Mesenchymal stem cell (in vitro differentiated cells and primary cell): ENCODE results near the gene SH3TC1.

Source experiments
- DNase-seq: peaks from one replicate; pipeline ENCODE4 v3.0.0-alpha.2; 2013
- H2AFZ ChIP-seq: one replicate; pipeline ENCODE4 v1.6.1; 2013; ENCODE audit warnings: low read depth, mild to moderate bottlenecking, control low read depth, inconsistent platforms, low read length, moderate library complexity
- H2AK5ac ChIP-seq: 2 replicates; pipeline ENCODE4 v1.6.1; 2013; ENCODE audit warnings: low read length, moderate library complexity, mild to moderate bottlenecking, inconsistent platforms; ENCODE audit not compliant: severe bottlenecking
- H2BK120ac ChIP-seq: one replicate; pipeline ENCODE4 v1.6.1; 2013; ENCODE audit warnings: low read depth, mild to moderate bottlenecking, inconsistent platforms, low read length, moderate library complexity
- H2BK12ac ChIP-seq, 2 experiments: one replicate each; pipeline ENCODE4 v1.6.1; 2013; ENCODE audit warnings: inconsistent platforms in 2 of 2, low read length in 2 of 2, mild to moderate bottlenecking in 2 of 2, moderate library complexity in 2 of 2, control low read depth in 1 of 2
- H2BK15ac ChIP-seq: one replicate; pipeline ENCODE4 v1.6.1; 2013; ENCODE audit warnings: mild to moderate bottlenecking, low read depth, inconsistent platforms; ENCODE audit not compliant: poor library complexity, severe bottlenecking
- H2BK5ac ChIP-seq: 2 replicates; pipeline ENCODE4 v1.6.1; 2013; ENCODE audit warnings: low read depth, mild to moderate bottlenecking, low read length, control low read depth, inconsistent platforms; ENCODE audit not compliant: poor library complexity, severe bottlenecking
- H3K14ac ChIP-seq, 2 experiments: one replicate each; pipeline ENCODE4 v1.6.1; 2013; ENCODE audit warnings: inconsistent platforms in 2 of 2, low read length in 2 of 2, control low read depth in 1 of 2, mild to moderate bottlenecking in 1 of 2, moderate library complexity in 1 of 2
- H3K18ac ChIP-seq, 2 experiments: one replicate each; pipeline ENCODE4 v1.6.1; 2013; ENCODE audit warnings: inconsistent platforms in 2 of 2, low read length in 2 of 2, control low read depth in 1 of 2, low read depth in 1 of 2, mild to moderate bottlenecking in 1 of 2
- H3K23ac ChIP-seq, 2 experiments: one replicate each; pipeline ENCODE4 v1.6.1; 2013; ENCODE audit warnings: inconsistent platforms in 2 of 2, low read length in 2 of 2, mild to moderate bottlenecking in 2 of 2, moderate library complexity in 2 of 2, control low read depth in 1 of 2
- H3K27ac ChIP-seq: 2 replicates; pipeline ENCODE4 v1.5.1; 2013; ENCODE audit warnings: mild to moderate bottlenecking, moderate library complexity, low read length, control low read depth, inconsistent platforms; ENCODE audit not compliant: poor library complexity, severe bottlenecking
- H3K27me3 ChIP-seq, 2 experiments: 2 replicates each; pipeline versions ENCODE4 v1.6.1 to v1.7.0; 2013; ENCODE audit warnings: low read length in 2 of 2, mild to moderate bottlenecking in 2 of 2, moderate library complexity in 2 of 2, control low read depth in 1 of 2, inconsistent platforms in 1 of 2; ENCODE audit not compliant: control insufficient read depth in 1 of 2, insufficient read depth in 1 of 2
- H3K36me3 ChIP-seq, 2 experiments: 2 replicates each; pipeline versions ENCODE4 v1.6.1 to v1.7.0; 2013; ENCODE audit warnings: low read length in 2 of 2, control low read depth in 1 of 2, inconsistent platforms in 1 of 2, low read depth in 1 of 2, mild to moderate bottlenecking in 1 of 2; ENCODE audit not compliant: insufficient read depth in 2 of 2, control insufficient read depth in 1 of 2
- H3K4ac ChIP-seq, 2 experiments: one replicate each; pipeline ENCODE4 v1.6.1; 2013; ENCODE audit warnings: inconsistent platforms in 2 of 2, low read length in 2 of 2, mild to moderate bottlenecking in 2 of 2, moderate library complexity in 2 of 2, control low read depth in 1 of 2, low read depth in 1 of 2
- H3K4me1 ChIP-seq: 2 replicates; pipeline ENCODE4 v1.6.1; 2013; ENCODE audit warnings: low read depth, low read length, control low read depth; ENCODE audit not compliant: control insufficient read depth, insufficient read depth
- H3K4me2 ChIP-seq: 2 replicates; pipeline ENCODE4 v1.6.1; 2013; ENCODE audit warnings: low read length, mild to moderate bottlenecking, inconsistent platforms; ENCODE audit not compliant: poor library complexity, severe bottlenecking
- H3K4me3 ChIP-seq, 2 experiments: 2 replicates each; pipeline versions ENCODE4 v1.5.1 to v1.7.0; 2013; ENCODE audit warnings: low read length in 2 of 2, mild to moderate bottlenecking in 2 of 2, control low read depth in 1 of 2, low read depth in 1 of 2; ENCODE audit not compliant: insufficient read depth in 1 of 2
- H3K79me1 ChIP-seq: replicated peaks from 2 replicates; pipeline ENCODE4 v1.6.1; 2013; ENCODE audit warnings: mild to moderate bottlenecking, control low read depth, low read length, inconsistent platforms; ENCODE audit not compliant: poor library complexity, severe bottlenecking
- H3K9ac ChIP-seq: 2 replicates; pipeline ENCODE4 v1.7.0; 2013; ENCODE audit warnings: mild to moderate bottlenecking, low read length, moderate library complexity
- H3K9me3 ChIP-seq: 2 replicates; pipeline ENCODE4 v1.7.0; 2013; ENCODE audit warnings: mild to moderate bottlenecking, low read length; ENCODE audit not compliant: control insufficient read depth
- H4K8ac ChIP-seq: one replicate; pipeline ENCODE4 v1.6.1; 2013; ENCODE audit warnings: inconsistent platforms, mild to moderate bottlenecking, low read length, moderate library complexity
- H4K91ac ChIP-seq: one replicate; pipeline ENCODE4 v1.6.1; 2013; ENCODE audit warnings: mild to moderate bottlenecking, low read length, inconsistent platforms
- WGBS: methylation state at CpG from one replicate; pipeline ENCODE4 v1.1.7; 2013; ENCODE audit warnings: mixed read lengths; 5-methylcytosine and 5-hydroxymethylcytosine counted together

SH3TC1 gene

GRCh38 chr4:8181844-8182243 lies 17.2 kb upstream of the SH3TC1 start:
- Histone ChIP-seq H3K27me3 (peaks cover 9 to 24% of the 10 kb centered on the region in 2 experiments), H3K9me3 (no peaks in the 10 kb centered on the region), H2BK5ac (no peak overlapping the region), H3K4me1 (peaks cover 19% of the 10 kb centered on the region), H3K4me2 (no peak overlapping the region), H2AFZ (no peak overlapping the region), H3K36me3 (no peaks in the 10 kb centered on the region), H2AK5ac (no peak overlapping the region), H4K91ac (peak overlapping the region; percentile 4), H3K27ac (no peak overlapping the region), H3K18ac (no peak overlapping the region), H3K79me1 (no peaks in the 10 kb centered on the region), H3K14ac (peak overlapping the region in 1 of 2 experiments; percentile 6), H2BK12ac (peak overlapping the region in 1 of 2 experiments; percentile 18), H3K4ac (no peak overlapping the region), H2BK15ac (peak overlapping the region; percentile 3), H3K4me3 (no peak overlapping the region), H2BK120ac (no peak overlapping the region), H4K8ac (no peak overlapping the region), H3K9ac (no peak overlapping the region), H3K23ac (no peak overlapping the region)
- WGBS: 68% methylated on average over 7 of the region's 7 CpGs
- no peak for DNase-seq

GRCh38 chr4:8182294-8182693 lies 16.8 kb upstream of the SH3TC1 start:
- no peak overlapping the region for H2AFZ ChIP-seq
- H3K9me3 ChIP-seq: no peaks in the 10 kb centered on the region
- H3K4me2 ChIP-seq: no peak overlapping the region
- H2BK12ac ChIP-seq: peak overlapping the region in 1 of 2 experiments; percentile 18
- 95% methylated on average over 11 of the region's 11 CpGs for WGBS
- no peaks in the 10 kb centered on the region for H3K36me3 ChIP-seq
- H3K4ac ChIP-seq: no peak overlapping the region
- no peak overlapping the region for H2BK5ac ChIP-seq
- no peak overlapping the region for H4K91ac ChIP-seq
- no peak overlapping the region for H3K27ac ChIP-seq
- H3K14ac ChIP-seq: no peak overlapping the region
- no peak for DNase-seq
- no peak overlapping the region for H2BK120ac ChIP-seq
- peaks cover 9 to 22% of the 10 kb centered on the region in 2 experiments for H3K27me3 ChIP-seq
- no peak overlapping the region for H3K9ac ChIP-seq
- H3K79me1 ChIP-seq: no peaks in the 10 kb centered on the region
- H3K4me3 ChIP-seq: no peak overlapping the region
- no peak overlapping the region for H4K8ac ChIP-seq
- H3K4me1 ChIP-seq: peaks cover 19% of the 10 kb centered on the region
- H3K18ac ChIP-seq: peak overlapping the region in 1 of 2 experiments; percentile 14
- H2BK15ac ChIP-seq: peak overlapping the region; percentile 3
- H3K23ac ChIP-seq: no peak overlapping the region
- no peak overlapping the region for H2AK5ac ChIP-seq

- H2BK15ac ChIP-seq: peak overlapping the region; percentile 65
- peak; percentile 63 for DNase-seq
- no peak overlapping the region for H3K23ac ChIP-seq
- peaks cover 9 to 19% of the 10 kb centered on the region in 2 experiments for H3K27me3 ChIP-seq
- peak overlapping the region; percentile 22 for H4K8ac ChIP-seq
- H3K9ac ChIP-seq: no peak overlapping the region
- H3K27ac ChIP-seq: no peak overlapping the region
- H2BK5ac ChIP-seq: no peak overlapping the region
- H3K79me1 ChIP-seq: no peaks in the 10 kb centered on the region
- peaks cover 18% of the 10 kb centered on the region for H3K4me1 ChIP-seq
- H2AK5ac ChIP-seq: no peak overlapping the region
- no peak overlapping the region for H3K4me3 ChIP-seq
- H3K4me2 ChIP-seq: no peak overlapping the region
- H2BK120ac ChIP-seq: peak overlapping the region; percentile 45
- peak overlapping the region in 1 of 2 experiments; percentile 18 for H3K14ac ChIP-seq
- H2BK12ac ChIP-seq: peak overlapping the region; percentile 49 to 76
- H2AFZ ChIP-seq: no peak overlapping the region
- H4K91ac ChIP-seq: peak overlapping the region; percentile 53
- no peaks in the 10 kb centered on the region for H3K9me3 ChIP-seq
- H3K36me3 ChIP-seq: no peaks in the 10 kb centered on the region
- H3K18ac ChIP-seq: peak overlapping the region; percentile 4 to 40
- H3K4ac ChIP-seq: no peak overlapping the region
- WGBS: 81% methylated on average over 23 of the region's 25 CpGs
Observed at GRCh38 chr4:8182858-8183725, 16.0 kb upstream of the SH3TC1 start.

GRCh38 chr4:8184061-8184460 lies 15.0 kb upstream of the SH3TC1 start:
- H2AFZ ChIP-seq: no peak overlapping the region
- H3K4me3 ChIP-seq: no peak overlapping the region
- DNase-seq: no peak
- H3K4me2 ChIP-seq: no peak overlapping the region
- no peak overlapping the region for H4K91ac ChIP-seq
- 92% methylated on average over 4 of the region's 4 CpGs for WGBS
- no peak overlapping the region for H2BK12ac ChIP-seq
- no peak overlapping the region for H4K8ac ChIP-seq
- H3K79me1 ChIP-seq: no peaks in the 10 kb centered on the region
- no peaks in the 10 kb centered on the region for H3K36me3 ChIP-seq
- H3K9me3 ChIP-seq: no peaks in the 10 kb centered on the region
- peaks cover 8 to 12% of the 10 kb centered on the region in 2 experiments for H3K27me3 ChIP-seq
- H3K14ac ChIP-seq: no peak overlapping the region
- H2BK120ac ChIP-seq: no peak overlapping the region
- H3K23ac ChIP-seq: no peak overlapping the region
- no peak overlapping the region for H2BK5ac ChIP-seq
- peaks cover 18% of the 10 kb centered on the region for H3K4me1 ChIP-seq
- H3K27ac ChIP-seq: no peak overlapping the region
- no peak overlapping the region for H2AK5ac ChIP-seq
- H3K9ac ChIP-seq: no peak overlapping the region
- no peak overlapping the region for H3K18ac ChIP-seq
- H3K4ac ChIP-seq: no peak overlapping the region
- no peak overlapping the region for H2BK15ac ChIP-seq
